Tibial artery (tissue), 4 donors: Measurements from ENCODE around the gene ADCY9.

ENCODE experiments used
- DNase-seq, 2 donors: peaks; one replicate each; pipeline ENCODE4 v3.0.0-alpha.2; 2019
- H3K27ac ChIP-seq, 2 donors: fragments of 200-600 bp; sonication (generic) in 1 of 2; 1 replicate in 1 of 2; 2 replicates in 1 of 2; pipeline ENCODE4 v1.5.1; 2018 to 2019; ENCODE audit warnings: mild to moderate bottlenecking in 1 of 2
- H3K27me3 ChIP-seq, 2 donors: fragments of 200-600 bp; sonication (generic) in 1 of 2; one replicate each; pipeline versions ENCODE4 v1.5.1 to v1.6.0; 2016 to 2019
- H3K36me3 ChIP-seq, 3 donors: fragments of 200-600 bp; sonication (generic) in 2 of 3; one replicate each; pipeline ENCODE4 v1.5.1; 2016 to 2019; ENCODE audit warnings: mild to moderate bottlenecking in 2 of 3
- H3K4me1 ChIP-seq, 4 donors: fragments of 200-600 bp; sonication (generic) in 2 of 4; 1 replicate in 3 of 4; 2 replicates in 1 of 4; pipeline ENCODE4 v1.5.1; 2016 to 2019
- H3K4me3 ChIP-seq, 2 donors: fragments of 200-600 bp; sonication (generic) in 1 of 2; 1 replicate in 1 of 2; 2 replicates in 1 of 2; pipeline ENCODE4 v1.5.1; 2018 to 2019; ENCODE audit warnings: mild to moderate bottlenecking in 2 of 2
- H3K9me3 ChIP-seq, 3 donors: fragments of 200-600 bp; sonication (generic) in 1 of 3; one replicate each; pipeline ENCODE4 v1.5.1; 2016 to 2019
- intact Hi-C: fragments of 100-400 bp; cut with DNase I; formaldehyde crosslinking; loops from one replicate; pipeline ENCODE4 v1.15.0; 2023; ENCODE audit warnings: low total_unique reads
- TF ChIP-seq, protein P1 (sequence below), 2 experiments: fragments of 200-600 bp in 1 of 2; fragments of 450-650 bp in 1 of 2; IDR thresholded peaks; one replicate each; pipeline ENCODE4 v1.5.1; 2017 to 2019; ENCODE audit warnings: antibody characterized with exemption in 2 of 2, mild to moderate bottlenecking in 1 of 2, moderate library complexity in 1 of 2

The ADCY9 gene

DNA sequence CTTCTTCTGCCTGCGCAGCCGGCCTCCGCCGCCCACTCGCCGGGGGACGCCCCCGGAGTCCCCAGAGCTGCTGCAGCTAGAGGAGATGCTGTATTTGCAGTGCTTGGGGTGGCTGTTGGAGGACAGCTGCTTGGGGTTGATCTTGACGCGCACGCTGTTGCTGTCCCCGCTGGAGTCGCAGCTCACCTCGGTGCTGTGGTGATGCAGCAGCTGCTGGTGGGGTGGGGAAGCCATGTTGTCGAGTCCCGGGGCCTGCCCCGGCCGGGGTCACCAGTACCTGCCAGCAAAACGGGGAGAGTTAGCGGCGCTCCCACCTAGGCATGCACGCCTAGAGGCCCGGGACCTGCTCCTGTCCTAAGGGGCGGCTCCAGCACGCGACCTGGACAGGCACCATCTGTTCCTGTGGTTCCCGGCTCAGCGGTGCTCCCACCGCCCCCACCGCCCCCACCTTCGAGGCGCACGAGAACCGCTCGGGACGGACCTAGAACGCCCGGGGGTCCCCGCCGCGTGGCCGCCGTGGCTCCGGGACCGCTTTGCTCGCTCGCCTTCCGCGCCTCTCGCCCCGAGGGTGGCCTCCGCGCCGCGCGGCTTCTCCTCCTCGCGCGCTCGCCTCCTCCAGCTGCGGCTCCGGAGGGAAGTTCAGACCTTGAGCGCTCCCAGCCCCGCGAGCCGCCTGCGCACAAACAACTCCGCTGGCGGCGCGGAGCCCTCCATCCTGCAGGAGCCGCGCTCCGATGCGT lies 863 bp downstream of the ADCY9 start:
- Histone ChIP-seq H3K36me3 (no peaks in the 10 kb centered on the region), H3K27me3 (no peaks in the 10 kb centered on the region), H3K4me1 (peaks cover 0 to 46% (median 33%) of the 10 kb centered on the region in 4 donors), H3K4me3 (peak overlapping the region; percentile 68 to 72), H3K9me3 (no peaks in the 10 kb centered on the region), H3K27ac (peak overlapping the region; percentile 70 to 78)
- TF ChIP-seq, protein P1, sequence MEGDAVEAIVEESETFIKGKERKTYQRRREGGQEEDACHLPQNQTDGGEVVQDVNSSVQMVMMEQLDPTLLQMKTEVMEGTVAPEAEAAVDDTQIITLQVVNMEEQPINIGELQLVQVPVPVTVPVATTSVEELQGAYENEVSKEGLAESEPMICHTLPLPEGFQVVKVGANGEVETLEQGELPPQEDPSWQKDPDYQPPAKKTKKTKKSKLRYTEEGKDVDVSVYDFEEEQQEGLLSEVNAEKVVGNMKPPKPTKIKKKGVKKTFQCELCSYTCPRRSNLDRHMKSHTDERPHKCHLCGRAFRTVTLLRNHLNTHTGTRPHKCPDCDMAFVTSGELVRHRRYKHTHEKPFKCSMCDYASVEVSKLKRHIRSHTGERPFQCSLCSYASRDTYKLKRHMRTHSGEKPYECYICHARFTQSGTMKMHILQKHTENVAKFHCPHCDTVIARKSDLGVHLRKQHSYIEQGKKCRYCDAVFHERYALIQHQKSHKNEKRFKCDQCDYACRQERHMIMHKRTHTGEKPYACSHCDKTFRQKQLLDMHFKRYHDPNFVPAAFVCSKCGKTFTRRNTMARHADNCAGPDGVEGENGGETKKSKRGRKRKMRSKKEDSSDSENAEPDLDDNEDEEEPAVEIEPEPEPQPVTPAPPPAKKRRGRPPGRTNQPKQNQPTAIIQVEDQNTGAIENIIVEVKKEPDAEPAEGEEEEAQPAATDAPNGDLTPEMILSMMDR (IDR thresholded peaks at IDR 0.05): no peak
- peak; percentile 49 to 76 for DNase-seq
- intact Hi-C loops: loop anchor here (5.0 to 10.0 kb wide), 4 partner anchors 67 to 137 kb away; no protein-coding TSS in a partner anchor

DNA sequence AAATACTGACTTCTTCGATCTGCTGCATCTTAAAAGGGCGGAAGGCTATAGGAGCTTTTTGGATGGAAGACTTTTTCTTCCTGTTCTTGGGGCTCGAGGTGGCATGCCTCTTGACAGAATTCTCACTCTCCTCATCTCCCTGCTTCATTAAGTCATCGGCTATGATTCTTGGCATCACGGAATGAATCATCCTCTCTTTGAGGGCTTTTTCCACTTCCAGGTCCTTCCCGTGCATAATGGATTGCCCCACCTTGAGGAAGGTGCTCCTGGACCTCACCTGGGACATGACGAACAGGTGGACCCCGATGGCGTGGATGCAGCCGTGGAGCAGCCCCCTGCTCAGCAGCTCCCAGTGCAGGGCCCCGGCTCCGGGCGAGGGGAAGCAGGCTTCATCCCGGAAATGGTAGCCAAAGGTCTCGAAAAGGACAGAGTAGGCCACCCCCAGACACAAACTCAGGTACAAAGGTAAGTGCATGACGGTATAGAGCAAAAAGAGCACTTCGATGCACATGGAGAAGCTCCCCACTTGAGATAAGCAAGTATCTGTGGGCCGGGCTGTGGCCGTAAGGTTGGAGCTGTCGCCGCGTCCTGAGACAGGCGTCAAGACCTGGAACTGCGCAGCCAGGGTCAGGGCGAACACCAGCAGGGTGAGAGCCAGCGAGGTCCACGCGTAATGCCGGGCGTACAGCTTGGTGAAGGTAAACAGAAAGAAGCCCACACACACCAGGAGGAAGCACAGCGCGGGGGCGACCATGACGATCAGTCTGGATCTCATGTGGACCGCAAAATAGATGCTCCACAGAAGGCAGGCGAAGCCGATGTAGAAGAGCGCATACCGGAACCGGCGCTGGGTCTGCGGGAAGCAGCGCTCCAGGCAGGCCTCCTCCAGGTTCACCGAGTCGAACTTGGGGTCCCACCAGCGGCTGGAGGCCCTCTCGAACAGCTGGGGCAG lies 1.7 kb downstream of the ADCY9 start:
- peaks cover 0 to 54% (median 36%) of the 10 kb centered on the region in 4 donors for H3K4me1 ChIP-seq

DNA sequence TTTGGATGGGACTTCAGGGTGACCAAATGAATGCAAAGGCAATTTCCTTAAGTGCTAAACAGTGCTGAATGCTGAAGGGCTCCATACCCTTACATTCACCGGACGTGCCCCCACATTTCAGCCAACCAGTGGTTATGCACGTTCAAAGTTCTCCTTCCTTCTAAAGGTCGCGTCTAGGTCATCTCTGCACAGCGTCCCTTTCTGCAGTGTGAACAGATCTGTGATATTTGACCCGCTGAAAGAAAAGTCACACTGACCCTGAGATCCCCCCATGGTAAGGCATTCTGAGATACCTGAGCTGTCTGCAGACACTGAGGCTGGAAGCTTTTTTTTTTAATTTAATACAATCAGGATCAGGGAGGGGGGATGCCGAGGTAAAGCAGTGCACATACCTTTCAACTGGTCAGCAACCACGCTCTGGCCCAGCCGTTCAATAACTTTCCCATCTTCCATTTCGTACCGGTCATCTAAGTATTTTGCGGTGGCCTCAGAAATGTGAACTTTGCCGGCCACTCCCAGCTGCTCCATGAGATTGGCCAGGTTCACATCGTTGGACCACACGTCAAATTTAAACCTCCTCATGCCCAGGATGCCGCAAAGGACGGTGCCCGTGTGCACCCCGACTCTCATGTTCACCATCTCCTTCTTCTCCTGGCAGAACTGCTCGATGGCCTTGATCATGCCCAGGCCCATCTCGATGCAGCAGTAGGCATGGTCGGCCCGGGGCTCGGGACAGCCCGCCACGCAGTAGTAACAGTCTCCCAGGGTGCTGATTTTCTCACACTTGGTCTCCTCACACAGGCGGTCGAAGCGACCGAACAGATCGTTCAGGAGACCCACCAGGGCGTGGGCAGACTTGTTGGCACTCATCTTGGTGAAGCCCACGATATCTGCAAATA lies 2.6 kb downstream of the ADCY9 start:
- peak overlapping the region; percentile 68 to 72 for H3K4me3 ChIP-seq
- TF ChIP-seq, protein P1 (IDR thresholded peaks at IDR 0.05): no peak
- no peak for DNase-seq
- peak overlapping the region in 1 of 2 donors; percentile 70 for H3K27ac ChIP-seq
- H3K36me3 ChIP-seq: no peaks in the 10 kb centered on the region
- intact Hi-C loops: loop anchor here (10.0 kb wide), 2 partner anchors 99 to 129 kb away; no protein-coding TSS in a partner anchor
- H3K4me1 ChIP-seq: peaks cover 0 to 59% (median 38%) of the 10 kb centered on the region in 4 donors
- H3K9me3 ChIP-seq: no peaks in the 10 kb centered on the region
- no peaks in the 10 kb centered on the region for H3K27me3 ChIP-seq

More for the DNA sequence above, 1.7 kb downstream of the ADCY9 start:
- H3K27me3 ChIP-seq: no peaks in the 10 kb centered on the region
- TF ChIP-seq, protein P1 (IDR thresholded peaks at IDR 0.05): no peak
- peak overlapping the region; percentile 68 to 72 for H3K4me3 ChIP-seq
- peak overlapping the region; percentile 70 to 78 for H3K27ac ChIP-seq
- intact Hi-C loops: loop anchor here (5.0 to 10.0 kb wide), 4 partner anchors 68 to 138 kb away; no protein-coding TSS in a partner anchor
- no peaks in the 10 kb centered on the region for H3K36me3 ChIP-seq
- DNase-seq: no peak
- no peaks in the 10 kb centered on the region for H3K9me3 ChIP-seq

DNA sequence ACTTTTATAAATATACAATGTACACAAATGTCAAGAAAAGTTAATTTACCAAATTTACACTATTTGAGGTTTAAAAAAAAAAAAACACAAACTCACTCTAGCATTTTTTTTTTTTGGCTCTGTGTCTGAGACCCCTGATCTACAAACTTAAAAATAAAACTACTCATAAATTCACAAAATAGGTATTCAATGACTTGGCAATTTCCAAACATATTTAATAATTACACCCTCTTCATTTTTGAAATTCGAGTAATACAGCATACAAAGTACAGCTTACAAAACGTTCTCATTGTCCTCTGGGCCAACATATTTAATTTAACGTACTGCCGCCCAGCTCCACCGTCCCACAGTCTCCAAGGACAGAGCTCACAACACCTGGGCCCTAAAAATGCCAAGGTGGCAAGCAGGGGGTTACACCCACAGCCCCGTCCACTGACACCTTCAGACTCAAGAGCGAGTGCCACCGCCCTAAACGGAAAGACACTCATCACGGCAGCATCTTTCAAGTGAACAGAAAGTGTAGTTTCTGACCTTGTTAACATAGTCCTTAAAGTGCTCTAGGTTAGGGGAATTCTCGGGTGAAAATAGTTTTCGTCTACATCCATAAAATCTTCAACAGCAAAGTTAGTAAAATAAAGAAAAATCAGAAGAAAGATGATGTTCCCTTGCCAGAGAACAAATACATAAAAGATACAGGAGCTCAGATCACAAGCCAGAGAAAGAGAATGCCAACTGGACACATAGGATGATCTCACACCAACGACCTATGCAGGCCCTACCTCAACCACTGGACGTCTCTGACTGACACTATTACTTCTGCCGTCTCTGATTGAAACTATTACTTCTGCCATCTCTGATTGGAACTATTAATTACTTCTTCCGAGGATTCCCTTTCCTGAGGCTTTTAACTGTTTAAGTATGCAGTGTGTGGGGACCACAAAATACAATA lies 4.2 kb downstream of the ADCY9 start:
- no peaks in the 10 kb centered on the region for H3K36me3 ChIP-seq
- TF ChIP-seq, protein P1 (IDR thresholded peaks at IDR 0.05): no peak
- H3K27ac ChIP-seq: peak overlapping the region; percentile 49 to 70
- DNase-seq: no peak
- intact Hi-C loops: loop anchor here (10.0 kb wide), 2 partner anchors 97 to 127 kb away; no protein-coding TSS in a partner anchor
- H3K27me3 ChIP-seq: no peaks in the 10 kb centered on the region
- H3K9me3 ChIP-seq: no peaks in the 10 kb centered on the region
- peak overlapping the region; percentile 68 to 72 for H3K4me3 ChIP-seq
- H3K4me1 ChIP-seq: peaks cover 0 to 54% (median 38%) of the 10 kb centered on the region in 4 donors
